GM21381 (cell line): ENCODE data around the gene CLEC18B.
"Not testable (repeated sequence)": the region's sequence is repeated elsewhere in the genome, so short reads cannot be mapped to it uniquely, and the experiment has no call there.

ENCODE experiments used
- ATAC-seq: cut with Tn5 transposase; IDR thresholded peaks from one replicate; pipeline ENCODE4 v1.9.1; 2021; ENCODE audit warnings: mild to moderate bottlenecking, moderate library complexity; ENCODE audit not compliant: unreplicated experiment

The CLEC18B gene

GRCh38 chr16:74409185-74409981, 11.9 kb downstream of the CLEC18B start:
- ATAC-seq: not testable (repeated sequence)

- not testable (repeated sequence) for ATAC-seq
These were observed 13.9 kb downstream of the CLEC18B start for GRCh38 chr16:74407362-74407705.

- ATAC-seq: not testable (repeated sequence)
These were observed 14.5 kb downstream of the CLEC18B start for GRCh38 chr16:74406600-74407361.

- ATAC-seq: not testable (repeated sequence)
These were observed 16.9 kb downstream of the CLEC18B start for GRCh38 chr16:74404148-74404933.

GRCh38 chr16:74400238-74400637, 21.0 kb downstream of the CLEC18B start:
- ATAC-seq: not testable (repeated sequence)

- ATAC-seq: not testable (repeated sequence)
These were observed 22.9 kb downstream of the CLEC18B start for GRCh38 chr16:74398212-74398895.

- ATAC-seq: not testable (repeated sequence)
These were observed 24.7 kb downstream of the CLEC18B start for GRCh38 chr16:74396521-74397017.

GRCh38 chr16:74394604-74395003, 26.7 kb downstream of the CLEC18B start:
- ATAC-seq: not testable (repeated sequence)

GRCh38 chr16:74394131-74394530, 27.1 kb downstream of the CLEC18B start:
- ATAC-seq: not testable (repeated sequence)

- not testable (repeated sequence) for ATAC-seq
These were observed 29.7 kb downstream of the CLEC18B start for GRCh38 chr16:74391454-74392050.

DNA sequence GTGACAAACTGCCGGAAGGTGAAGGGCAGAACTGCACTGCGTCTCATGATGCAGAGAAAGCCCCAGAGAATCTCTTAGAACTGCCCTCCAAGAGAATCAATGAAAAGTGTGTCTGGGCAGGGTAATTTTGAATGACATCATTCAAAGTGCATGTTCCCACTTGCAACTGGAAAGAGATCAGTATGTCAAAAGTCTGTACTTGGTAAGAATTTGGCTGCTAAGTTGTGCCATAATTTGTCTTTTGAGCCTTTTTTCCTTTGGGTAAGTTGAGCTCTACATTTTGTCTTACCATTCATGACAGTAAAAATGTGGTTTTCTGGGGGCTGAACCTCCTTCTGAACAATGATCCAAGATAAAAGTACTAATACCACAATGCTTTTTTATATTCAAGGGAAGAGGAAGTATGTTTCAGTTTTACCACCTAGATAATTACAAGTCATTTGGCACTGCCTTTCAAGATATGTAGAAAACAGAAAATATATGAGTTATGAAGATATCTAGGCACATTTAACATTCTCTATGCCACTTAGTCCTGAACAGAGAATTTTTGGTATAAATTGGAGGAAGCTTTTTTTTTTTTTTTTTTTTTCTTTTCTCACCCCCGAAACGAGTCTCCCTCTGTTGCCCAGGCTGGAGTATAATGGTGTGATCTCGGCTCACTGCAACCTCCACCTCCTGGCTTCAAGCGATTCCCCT, 38.8 kb downstream of the CLEC18B start:
- not testable (repeated sequence) for ATAC-seq

GRCh38 chr16:74373847-74374184, 47.5 kb downstream of the CLEC18B start:
- ATAC-seq: not testable (repeated sequence)

DNA sequence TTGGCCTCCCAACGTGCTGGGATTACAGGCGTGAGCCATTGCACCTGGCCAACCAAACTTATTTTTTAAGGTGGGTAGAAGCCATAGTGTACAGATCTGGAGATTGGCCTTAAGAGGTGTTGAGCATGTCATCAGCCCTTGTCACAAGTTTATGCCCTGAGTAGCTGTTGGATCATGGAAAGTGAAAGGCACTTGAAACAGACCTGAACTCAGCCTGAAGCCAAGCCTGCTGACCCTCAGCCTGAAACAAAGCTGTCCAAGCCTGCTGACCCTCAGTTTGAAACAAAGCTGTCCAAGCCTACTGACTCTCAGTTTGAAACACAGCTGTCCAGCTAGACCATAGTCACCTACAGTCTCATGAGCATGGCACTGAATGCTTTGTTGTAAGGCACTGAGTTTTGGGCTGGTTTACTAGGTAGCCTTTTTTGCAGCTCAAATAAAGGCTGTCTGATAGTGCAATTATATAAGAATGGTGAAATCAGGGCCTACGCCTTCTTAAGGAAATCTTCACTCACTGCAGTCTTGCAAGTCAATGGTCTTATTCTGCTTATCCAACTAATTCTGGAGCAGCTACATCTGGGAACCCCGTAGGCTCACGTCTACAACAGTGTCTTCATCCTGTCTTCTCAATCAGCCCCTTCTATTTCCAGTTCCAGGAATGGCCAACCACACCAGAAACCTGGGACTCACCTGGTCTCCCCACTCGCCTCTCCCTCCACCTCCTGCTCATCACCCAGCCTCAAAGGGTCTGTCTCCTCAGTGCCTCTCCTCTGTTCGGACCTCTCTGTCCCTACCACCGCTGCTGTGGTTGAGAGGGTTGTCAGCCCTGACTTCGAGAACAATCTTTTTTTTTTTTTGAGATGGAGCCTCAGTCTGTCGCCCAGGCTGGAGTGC, 48.1 kb downstream of the CLEC18B start:
- ATAC-seq: no peak

GRCh38 chr16:74372369-74372768, 48.9 kb downstream of the CLEC18B start:
- ATAC-seq: no peak

GRCh38 chr16:74370338-74371135, 50.7 kb downstream of the CLEC18B start:
- not testable (repeated sequence) for ATAC-seq

- peak; percentile 89 for ATAC-seq
These were observed 53.0 kb downstream of the CLEC18B start for GRCh38 chr16:74368002-74368911.
